Endothelial cell of umbilical vein (primary cell): ENCODE data around the gene VPS26C. TPM values are rescaled to one million over a fixed set of nuclear protein-coding genes. Genes with fewer than 3 reads are reported as not detected.

Source experiments
- BruUV-seq: library from RNA; stranded (reverse); fragments of 400-500 nt; replicated peaks from 2 replicates; lab custom pipeline; 2021; lab: Mats Ljungman, UMichigan
- CTCF ChIA-PET: fragments of 300-600, 350-600 bp; sonication (Branson Sonifier 250); formaldehyde crosslinking; loops from one replicate; lab custom pipeline; 2021; ENCODE audit warnings: antibody characterized with exemption, inconsistent platforms; lab: Charles Lee
- POLR2A ChIA-PET: fragments of 300-600, 350-600 bp; sonication (Branson Sonifier 250); formaldehyde crosslinking; loops from one replicate; lab custom pipeline; 2021; ENCODE audit warnings: antibody characterized with exemption, inconsistent platforms; lab: Charles Lee
- DNase-seq: peaks from one replicate; pipeline ENCODE4 v3.0.0-alpha.2; 2011; ENCODE audit warnings: low read depth, low spot score
- FAIRE-seq: peaks from 2 replicates; lab custom pipeline; 2011; peaks lifted over from hg19 to GRCh38; lab: Jason Lieb, UNC
- H2AFZ ChIP-seq: 2 replicates; pipeline ENCODE4 v1.6.0; 2012; ENCODE audit warnings: low read depth, low read length, control low read depth, inconsistent platforms
- H3K27ac ChIP-seq: 2 replicates; pipeline ENCODE4 v1.5.1; 2011; ENCODE audit warnings: low read depth, mild to moderate bottlenecking, control low read depth, low read length, moderate library complexity; ENCODE audit not compliant: insufficient read depth
- H3K27me3 ChIP-seq, 2 experiments: 2 replicates each; pipeline versions ENCODE4 v1.6.0 to v1.6.1; 2011; ENCODE audit warnings: low read length in 2 of 2, mixed read lengths in 1 of 2; ENCODE audit not compliant: control insufficient read depth in 2 of 2, insufficient read depth in 2 of 2
- H3K36me3 ChIP-seq, 2 experiments: 2 replicates in 1 of 2; 3 replicates in 1 of 2; pipeline ENCODE4 v1.5.1; 2011; ENCODE audit warnings: low read length in 2 of 2, mild to moderate bottlenecking in 1 of 2, moderate library complexity in 1 of 2; ENCODE audit not compliant: control insufficient read depth in 2 of 2, insufficient read depth in 2 of 2; ENCODE audit errors: extremely low read depth in 1 of 2
- H3K4me1 ChIP-seq: 3 replicates; pipeline ENCODE4 v1.5.1; 2011; ENCODE audit warnings: mild to moderate bottlenecking, low read length; ENCODE audit not compliant: control insufficient read depth, insufficient read depth; ENCODE audit errors: extremely low read depth
- H3K4me2 ChIP-seq: 2 replicates; pipeline ENCODE4 v1.6.1; 2011; ENCODE audit warnings: low read length, control low read depth, mixed read lengths; ENCODE audit not compliant: insufficient read depth
- H3K4me3 ChIP-seq, 3 experiments: fragments of 200-600 bp in 1 of 3; sonication (generic), shearing (Covaris generic) in 1 of 3; replicated peaks in 1 of 3; 2 replicates each; pipeline ENCODE4 v1.5.1; 2011 to 2016; ENCODE audit warnings: control low read depth in 3 of 3, low read length in 3 of 3, mild to moderate bottlenecking in 2 of 3, inconsistent platforms in 1 of 3, low read depth in 1 of 3, moderate library complexity in 1 of 3; ENCODE audit not compliant: insufficient read depth in 1 of 3
- H3K79me2 ChIP-seq: 2 replicates; pipeline ENCODE4 v1.6.0; 2012; ENCODE audit warnings: low read length, inconsistent platforms; ENCODE audit not compliant: control insufficient read depth, insufficient read depth
- H3K9ac ChIP-seq: replicated peaks from 2 replicates; pipeline ENCODE3; 2011; ENCODE audit warnings: low read length, control low read depth; ENCODE audit not compliant: insufficient read depth; ENCODE audit errors: extremely low read depth
- H3K9me1 ChIP-seq: replicated peaks from 3 replicates; pipeline ENCODE4 v1.6.0; 2011; ENCODE audit warnings: mild to moderate bottlenecking, low read length; ENCODE audit not compliant: control insufficient read depth, insufficient read depth; ENCODE audit errors: extremely low read depth
- H3K9me3 ChIP-seq: replicated peaks from 2 replicates; pipeline ENCODE4 v1.5.1; 2012; ENCODE audit warnings: low read length, inconsistent platforms; ENCODE audit not compliant: control insufficient read depth, insufficient read depth
- H4K20me1 ChIP-seq: replicated peaks from 2 replicates; pipeline ENCODE3; 2011; ENCODE audit warnings: mild to moderate bottlenecking, low read length; ENCODE audit not compliant: control insufficient read depth, insufficient read depth; ENCODE audit errors: extremely low read depth
- GATA2 ChIP-seq: IDR thresholded peaks from 2 replicates; pipeline ENCODE4 v1.7.0; 2011; ENCODE audit warnings: low read depth, mild to moderate bottlenecking, moderate library complexity, mixed read lengths, low read length; ENCODE audit not compliant: insufficient read length, insufficient read depth
- JUN ChIP-seq: IDR thresholded peaks from 2 replicates; pipeline ENCODE4 v1.6.1; 2011; ENCODE audit warnings: borderline replicate concordance, low read depth; ENCODE audit not compliant: insufficient read length, insufficient read depth
- POLR2AphosphoS5 ChIP-seq: IDR thresholded peaks from 2 replicates; pipeline ENCODE4 v1.6.1; 2012; ENCODE audit warnings: low read depth, mild to moderate bottlenecking, control low read depth, low read length, moderate library complexity; ENCODE audit not compliant: insufficient read depth
- dilution Hi-C: fragments of 300-500 bp; cut with MboI; formaldehyde crosslinking; loops from one replicate; pipeline ENCODE4 v1.15.0; 2019; ENCODE audit warnings: low sequenced_read_pairs; ENCODE audit not compliant: extremely low pct_ligation_motif_present
- intact Hi-C: fragments of 100-400 bp; cut with micrococcal nuclease; formaldehyde crosslinking; loops from one replicate; pipeline ENCODE4 v1.10.0; 2022
- polyA plus RNA-seq, 4 experiments: library from polyadenylated mRNA; depleted of rRNA in 3 of 4; stranded (reverse) in 3 of 4; unstranded in 1 of 4; fragments of >200 nt; gene quantifications; 2 replicates each; pipeline versions ENCODE4 v1.2.1 to v1.2.3, GENCODE V29; 2011 to 2012; ENCODE audit warnings: missing spikeins in 1 of 4
- total RNA-seq: library from RNA; stranded (reverse); gene quantifications from 2 replicates; pipeline ENCODE4 v1.2.3, GENCODE V29; 2021
- TF ChIP-seq, protein P1 (sequence below), 2 donors: IDR thresholded peaks; 1 replicate in 1 of 2; 2 replicates in 1 of 2; pipeline ENCODE4 v1.5.1; 2011; ENCODE audit warnings: low read length in 2 of 2, mild to moderate bottlenecking in 2 of 2, moderate library complexity in 2 of 2, control low read depth in 1 of 2, inconsistent platforms in 1 of 2, low read depth in 1 of 2; ENCODE audit not compliant: insufficient read depth in 1 of 2; ENCODE audit errors: extremely low read depth in 1 of 2

VPS26C gene
- total and polyA plus RNA-seq, 2 donors (not counting 3 experiments of a cell fraction or from before 2014, with no cell fraction given), result 35.2 to 53.7 TPM

DNA sequence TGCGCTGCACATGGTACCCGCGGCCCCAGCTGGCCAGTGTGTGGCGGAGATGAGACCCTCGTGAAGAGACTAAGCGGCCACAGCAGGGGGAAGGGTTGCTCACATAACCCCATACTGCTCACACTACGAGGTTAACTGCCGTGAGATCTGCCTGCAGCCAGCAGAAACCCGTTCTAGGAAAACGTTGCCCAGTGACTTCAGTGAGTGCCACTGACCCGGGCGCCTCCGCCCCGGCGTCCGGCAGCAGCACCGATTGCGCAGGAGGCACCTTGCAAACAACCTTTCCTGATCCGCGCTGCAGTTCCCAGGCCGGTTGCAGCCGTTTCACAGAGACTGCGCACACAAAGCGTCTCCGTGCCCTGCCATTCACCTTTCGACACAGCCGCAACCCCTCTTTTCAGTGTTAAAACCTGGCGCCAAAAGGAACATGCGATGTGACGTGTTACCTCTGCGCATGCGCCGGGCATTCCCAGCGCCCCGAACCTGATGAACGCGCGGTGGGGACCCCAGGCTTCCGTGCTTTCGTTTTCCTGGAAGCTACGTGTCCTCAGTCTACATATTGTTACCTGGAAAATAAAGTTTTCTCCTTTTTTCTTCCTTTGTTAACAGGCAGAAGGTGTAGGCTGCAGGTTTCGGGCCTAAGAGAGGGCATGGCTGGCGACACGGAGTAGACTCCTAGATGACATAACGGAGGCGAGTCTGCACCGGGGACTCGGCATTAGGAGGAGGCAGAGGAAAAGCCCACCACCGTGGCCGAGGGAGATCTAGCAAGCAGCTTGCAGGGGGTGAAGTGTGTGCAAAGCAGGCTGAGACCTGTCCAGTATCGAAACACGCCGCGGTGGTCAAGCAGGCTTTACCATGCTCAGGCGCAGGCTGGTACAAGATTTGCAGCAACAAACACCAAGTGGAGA, 8.9 kb downstream of the VPS26C start:
- dilution Hi-C loops, result no loop called here
- peak; percentile 35 for FAIRE-seq
- POLR2A ChIA-PET, result interaction anchor here (0.7 kb wide), 1 partner anchor 110 kb away, joined by 3 read pairs; no protein-coding TSS in a partner anchor

More for the DNA sequence above, 8.9 kb downstream of the VPS26C start:
- DNase-seq, result peak; percentile 75
- CTCF ChIA-PET, result interaction anchor here (0.9 to 1.3 kb wide), 4 partner anchors 16 to 108 kb away, joined by 3 read pairs; partner anchors contain the start of gene DYRK1A
- peaks cover 4% of the 10 kb centered on the region for H4K20me1 ChIP-seq
- no peaks in the 10 kb centered on the region for H3K9me3 ChIP-seq
- H3K27ac ChIP-seq, result peak overlapping the region; percentile 77
- H3K36me3 ChIP-seq, result peaks cover 0 to 2% of the 10 kb centered on the region in 2 experiments
- TSS peak; percentile 70 for BruUV-seq
- H3K27me3 ChIP-seq, result no peaks in the 10 kb centered on the region
- peak overlapping the region; percentile 65 for H3K4me2 ChIP-seq
- H2AFZ ChIP-seq, result peak overlapping the region; percentile 90
- no peaks in the 10 kb centered on the region for H3K9me1 ChIP-seq
- H3K4me3 ChIP-seq, result peak overlapping the region; percentile 40 to 46 (median 41)
- intact Hi-C loops, result loop anchor here (1.0 to 2.0 kb wide), 2 partner anchors 9 to 37 kb away; partner anchors contain the start of gene VPS26C
- TF ChIP-seq POLR2AphosphoS5, result peak; percentile 39
- TF ChIP-seq GATA2, result no peak
- TF ChIP-seq, protein P1, sequence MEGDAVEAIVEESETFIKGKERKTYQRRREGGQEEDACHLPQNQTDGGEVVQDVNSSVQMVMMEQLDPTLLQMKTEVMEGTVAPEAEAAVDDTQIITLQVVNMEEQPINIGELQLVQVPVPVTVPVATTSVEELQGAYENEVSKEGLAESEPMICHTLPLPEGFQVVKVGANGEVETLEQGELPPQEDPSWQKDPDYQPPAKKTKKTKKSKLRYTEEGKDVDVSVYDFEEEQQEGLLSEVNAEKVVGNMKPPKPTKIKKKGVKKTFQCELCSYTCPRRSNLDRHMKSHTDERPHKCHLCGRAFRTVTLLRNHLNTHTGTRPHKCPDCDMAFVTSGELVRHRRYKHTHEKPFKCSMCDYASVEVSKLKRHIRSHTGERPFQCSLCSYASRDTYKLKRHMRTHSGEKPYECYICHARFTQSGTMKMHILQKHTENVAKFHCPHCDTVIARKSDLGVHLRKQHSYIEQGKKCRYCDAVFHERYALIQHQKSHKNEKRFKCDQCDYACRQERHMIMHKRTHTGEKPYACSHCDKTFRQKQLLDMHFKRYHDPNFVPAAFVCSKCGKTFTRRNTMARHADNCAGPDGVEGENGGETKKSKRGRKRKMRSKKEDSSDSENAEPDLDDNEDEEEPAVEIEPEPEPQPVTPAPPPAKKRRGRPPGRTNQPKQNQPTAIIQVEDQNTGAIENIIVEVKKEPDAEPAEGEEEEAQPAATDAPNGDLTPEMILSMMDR (IDR thresholded peaks at IDR 0.05; ENCODE audit: extremely low read depth in 1 of 2, insufficient read depth in 1 of 2, low read depth in 1 of 2, low read length in 2 of 2), result peak in 1 of 2 donors; percentile 14
- TF ChIP-seq JUN, result no peak
- H3K79me2 ChIP-seq, result peaks cover 40% of the 10 kb centered on the region
- peak overlapping the region; percentile 83 for H3K9ac ChIP-seq
- peaks cover 22% of the 10 kb centered on the region for H3K4me1 ChIP-seq
